HUES64 (cell line): Measurements from ENCODE around the gene UBE2C.

ENCODE experiments used
- H3K27ac ChIP-seq: 2 replicates; pipeline ENCODE4 v1.7.0; 2013; ENCODE audit warnings: low read depth, low read length, inconsistent platforms
- H3K27me3 ChIP-seq: 2 replicates; pipeline ENCODE4 v1.6.1; 2013; ENCODE audit warnings: mild to moderate bottlenecking, low read length; ENCODE audit not compliant: insufficient read depth
- H3K36me3 ChIP-seq: 2 replicates; pipeline ENCODE4 v1.6.1; 2013; ENCODE audit warnings: mild to moderate bottlenecking, low read length; ENCODE audit not compliant: insufficient read depth
- H3K4me1 ChIP-seq: 2 replicates; pipeline ENCODE4 v1.6.1; 2013; ENCODE audit warnings: mild to moderate bottlenecking, low read length, moderate library complexity; ENCODE audit not compliant: insufficient read depth
- H3K4me3 ChIP-seq: 2 replicates; pipeline ENCODE4 v1.5.1; 2013; ENCODE audit warnings: mild to moderate bottlenecking, low read length, moderate library complexity
- H3K9ac ChIP-seq: 2 replicates; pipeline ENCODE4 v1.6.1; 2013; ENCODE audit warnings: mild to moderate bottlenecking, low read depth, low read length
- H3K9me3 ChIP-seq: 2 replicates; pipeline ENCODE4 v1.6.1; 2013; ENCODE audit warnings: low read depth, low read length; ENCODE audit not compliant: insufficient read depth
- WGBS: fragments of 150-250, 120-280 bp; methylation state at CpG from one replicate; pipeline ENCODE4 v1.1.7; 2013; ENCODE audit warnings: missing lambda C conversion rate; 5-methylcytosine and 5-hydroxymethylcytosine counted together

The UBE2C gene

GRCh38 chr20:45798935-45799642, 13.4 kb upstream of the UBE2C start:
- H3K9ac ChIP-seq, result no peak overlapping the region
- no peaks in the 10 kb centered on the region for H3K27me3 ChIP-seq
- H3K9me3 ChIP-seq, result no peaks in the 10 kb centered on the region
- no peaks in the 10 kb centered on the region for H3K4me1 ChIP-seq
- WGBS, result 50% methylated on average over 4 of the region's 4 CpGs
- no peak overlapping the region for H3K4me3 ChIP-seq
- H3K36me3 ChIP-seq, result peaks cover 61% of the 10 kb centered on the region
- no peak overlapping the region for H3K27ac ChIP-seq

DNA sequence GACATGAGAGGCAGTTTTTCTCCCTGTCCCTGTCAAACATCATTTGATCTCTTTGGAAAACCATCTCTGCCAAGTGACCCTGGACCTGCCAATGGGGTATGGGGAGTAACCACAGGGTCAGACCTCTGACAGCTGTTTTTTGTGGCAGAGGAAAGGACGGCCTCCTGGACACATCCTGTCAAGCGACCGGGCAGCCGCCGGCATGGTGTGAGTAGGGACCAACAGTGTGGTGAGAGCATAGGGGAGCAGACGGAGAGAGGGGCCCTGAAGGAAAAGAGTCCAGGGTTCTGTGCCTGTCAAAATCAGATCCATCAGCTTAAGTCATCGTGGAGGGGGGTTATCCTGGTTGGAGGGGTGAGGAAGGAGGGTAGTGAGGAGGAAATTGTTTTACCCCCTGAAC, 10.6 kb upstream of the UBE2C start:
- 92% methylated on average over 7 of the region's 7 CpGs for WGBS
- Histone ChIP-seq H3K36me3 (peaks cover 61% of the 10 kb centered on the region), H3K9ac (no peak overlapping the region)

GRCh38 chr20:45810191-45810970, 2.1 kb upstream of the UBE2C start:
- H3K4me1 ChIP-seq, result no peaks in the 10 kb centered on the region
- peaks cover 68% of the 10 kb centered on the region for H3K36me3 ChIP-seq
- no peaks in the 10 kb centered on the region for H3K27me3 ChIP-seq
- no peak overlapping the region for H3K4me3 ChIP-seq
- H3K27ac ChIP-seq, result no peak overlapping the region
- H3K9ac ChIP-seq, result no peak overlapping the region
- no peaks in the 10 kb centered on the region for H3K9me3 ChIP-seq
- 98% methylated on average over 6 of the region's 8 CpGs for WGBS

More for the DNA sequence above, 10.6 kb upstream of the UBE2C start:
- Histone ChIP-seq H3K27ac (no peak overlapping the region), H3K27me3 (no peaks in the 10 kb centered on the region), H3K4me1 (no peaks in the 10 kb centered on the region), H3K4me3 (no peak overlapping the region), H3K9me3 (no peaks in the 10 kb centered on the region)

DNA sequence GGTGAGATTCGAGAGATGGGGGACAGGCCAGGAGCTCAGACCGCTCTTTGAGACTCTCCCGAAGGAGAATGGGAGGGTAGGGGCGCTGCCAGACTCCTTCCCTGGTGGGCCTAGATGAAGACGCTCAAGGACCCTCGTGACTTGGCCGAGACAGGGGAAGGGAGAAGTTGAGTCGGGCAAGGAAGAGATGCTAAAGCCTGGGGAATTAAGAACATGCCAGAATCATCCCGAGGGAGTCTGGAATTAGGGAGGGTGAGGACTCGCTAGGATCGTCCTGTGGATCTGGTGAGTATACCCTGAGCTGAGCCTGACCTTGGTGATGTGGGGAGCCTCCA, 529 bp downstream of the UBE2C start:
- Histone ChIP-seq H3K36me3 (peaks cover 76% of the 10 kb centered on the region), H3K4me1 (no peaks in the 10 kb centered on the region), H3K9ac (peak overlapping the region; percentile 85), H3K27me3 (no peaks in the 10 kb centered on the region), H3K4me3 (peak overlapping the region; percentile 97), H3K9me3 (no peaks in the 10 kb centered on the region), H3K27ac (peak overlapping the region; percentile 77)
- 2% methylated on average over 11 of the region's 11 CpGs for WGBS

GRCh38 chr20:45813489-45813888, 1.0 kb downstream of the UBE2C start:
- Histone ChIP-seq H3K9ac (peak overlapping the region; percentile 85), H3K9me3 (no peaks in the 10 kb centered on the region), H3K4me1 (no peaks in the 10 kb centered on the region), H3K27ac (no peak overlapping the region), H3K36me3 (peaks cover 75% of the 10 kb centered on the region), H3K27me3 (no peaks in the 10 kb centered on the region), H3K4me3 (peak overlapping the region; percentile 97)
- 43% methylated on average over 4 of the region's 7 CpGs for WGBS

GRCh38 chr20:45814314-45814713, 1.9 kb downstream of the UBE2C start:
- peaks cover 67% of the 10 kb centered on the region for H3K36me3 ChIP-seq
- no peaks in the 10 kb centered on the region for H3K9me3 ChIP-seq
- no peak overlapping the region for H3K9ac ChIP-seq
- 97% methylated on average over 3 of the region's 3 CpGs for WGBS
- no peak overlapping the region for H3K27ac ChIP-seq
- H3K27me3 ChIP-seq, result no peaks in the 10 kb centered on the region
- no peaks in the 10 kb centered on the region for H3K4me1 ChIP-seq
- peak overlapping the region; percentile 25; the same call in 1 of the 2 replicates for H3K4me3 ChIP-seq

DNA sequence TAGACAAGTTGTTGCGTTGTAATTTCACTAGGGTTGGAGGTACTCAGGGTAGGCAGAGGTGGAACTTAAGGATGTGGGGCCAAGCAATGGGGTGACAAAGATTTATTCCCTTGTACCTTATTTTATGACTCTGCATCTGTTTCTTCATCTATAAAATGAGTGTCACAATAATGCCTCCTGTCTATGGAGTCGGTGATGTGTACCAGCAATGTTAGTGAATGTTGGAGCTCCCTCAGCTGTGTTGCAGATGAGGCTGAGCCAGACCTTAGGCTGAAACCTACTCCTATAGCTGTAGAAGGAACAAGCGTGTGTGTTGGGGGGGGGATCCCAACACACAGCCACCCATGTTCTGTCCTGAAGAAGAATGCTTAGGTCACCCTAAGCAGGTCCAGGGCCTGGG, 4.5 kb downstream of the UBE2C start:
- 100% methylated on average over 2 of the region's 3 CpGs for WGBS
- peak overlapping the region; percentile 61; the same call in 1 of the 2 replicates for H3K27ac ChIP-seq

GRCh38 chr20:45817376-45818194, 5.1 kb downstream of the UBE2C start:
- Histone ChIP-seq H3K4me1 (no peaks in the 10 kb centered on the region), H3K36me3 (peaks cover 44% of the 10 kb centered on the region), H3K9me3 (no peaks in the 10 kb centered on the region), H3K9ac (no peak overlapping the region), H3K4me3 (no peak overlapping the region), H3K27me3 (no peaks in the 10 kb centered on the region), H3K27ac (peak overlapping the region; percentile 61; the same call in 1 of the 2 replicates)
- 88% methylated on average over 8 of the region's 9 CpGs for WGBS

More for the DNA sequence above, 4.5 kb downstream of the UBE2C start:
- Histone ChIP-seq H3K9me3 (no peaks in the 10 kb centered on the region), H3K27me3 (no peaks in the 10 kb centered on the region), H3K36me3 (peaks cover 44% of the 10 kb centered on the region), H3K4me1 (no peaks in the 10 kb centered on the region), H3K4me3 (no peak overlapping the region), H3K9ac (no peak overlapping the region)

GRCh38 chr20:45818239-45818638, 5.8 kb downstream of the UBE2C start:
- peaks cover 3% of the 10 kb centered on the region for H3K27me3 ChIP-seq
- H3K27ac ChIP-seq, result peak overlapping the region; percentile 3; the same call in 1 of the 2 replicates
- H3K4me3 ChIP-seq, result no peak overlapping the region
- H3K36me3 ChIP-seq, result peaks cover 43% of the 10 kb centered on the region
- H3K4me1 ChIP-seq, result no peaks in the 10 kb centered on the region; the same call in 1 of the 2 replicates
- H3K9me3 ChIP-seq, result no peaks in the 10 kb centered on the region
- no peak overlapping the region for H3K9ac ChIP-seq
- WGBS, result 79% methylated on average over 3 of the region's 3 CpGs

- Histone ChIP-seq H3K27me3 (peaks cover 12% of the 10 kb centered on the region), H3K4me3 (no peak overlapping the region), H3K27ac (no peak overlapping the region), H3K36me3 (peaks cover 32% of the 10 kb centered on the region), H3K4me1 (no peaks in the 10 kb centered on the region; the same call in 1 of the 2 replicates), H3K9me3 (no peaks in the 10 kb centered on the region), H3K9ac (no peak overlapping the region)
- 93% methylated on average over 4 of the region's 4 CpGs for WGBS
Measured at GRCh38 chr20:45819466-45819865, 7.0 kb downstream of the UBE2C start.

DNA sequence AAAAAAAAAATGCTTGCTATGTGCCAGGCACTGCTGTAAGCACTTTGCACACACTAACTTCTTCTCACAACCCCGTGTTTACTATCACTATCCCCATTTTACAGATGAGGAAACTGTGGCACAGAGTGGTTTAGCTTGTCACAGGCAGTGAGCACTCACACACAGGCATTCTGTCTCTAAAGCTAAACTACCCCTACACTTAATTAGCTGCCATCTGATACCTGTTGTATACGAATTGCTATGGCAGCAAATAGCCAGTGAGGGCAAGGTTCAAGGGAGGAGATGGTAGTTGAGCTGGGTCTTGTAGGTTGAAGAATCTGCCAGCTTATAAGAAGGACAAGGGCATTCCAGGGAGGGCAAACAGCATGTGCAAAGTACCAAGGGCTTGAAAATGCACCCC, 9.5 kb downstream of the UBE2C start:
- no peaks in the 10 kb centered on the region for H3K9me3 ChIP-seq
- H3K27ac ChIP-seq, result no peak overlapping the region
- no peak overlapping the region for H3K9ac ChIP-seq
- 84% methylated on average over 2 of the region's 2 CpGs for WGBS
- peaks cover 12% of the 10 kb centered on the region for H3K27me3 ChIP-seq
- H3K4me1 ChIP-seq, result no peaks in the 10 kb centered on the region; the same call in 1 of the 2 replicates
- H3K36me3 ChIP-seq, result peaks cover 10% of the 10 kb centered on the region
- H3K4me3 ChIP-seq, result no peak overlapping the region
